Subcutaneous abdominal adipose tissue (tissue), 5 donors: ENCODE results near the gene NKAIN2.

ENCODE experiments used
- H3K27ac ChIP-seq: one replicate; pipeline ENCODE4 v1.7.0; 2013; ENCODE audit warnings: low read depth, mild to moderate bottlenecking, inconsistent platforms, low read length, moderate library complexity
- H3K27me3 ChIP-seq, 5 donors: one replicate each; pipeline ENCODE4 v1.7.0; 2013; ENCODE audit warnings: low read length in 5 of 5, inconsistent platforms in 1 of 5; ENCODE audit not compliant: control insufficient read depth in 5 of 5, insufficient read depth in 4 of 5
- H3K36me3 ChIP-seq, 5 donors: one replicate each; pipeline ENCODE4 v1.7.0; 2013; ENCODE audit warnings: low read length in 5 of 5; ENCODE audit not compliant: control insufficient read depth in 5 of 5, insufficient read depth in 5 of 5
- H3K4me1 ChIP-seq, 5 donors: one replicate each; pipeline ENCODE4 v1.7.0; 2013; ENCODE audit warnings: low read length in 5 of 5, mild to moderate bottlenecking in 3 of 5, moderate library complexity in 1 of 5; ENCODE audit not compliant: control insufficient read depth in 5 of 5, insufficient read depth in 5 of 5
- H3K4me3 ChIP-seq, 5 donors: one replicate each; pipeline ENCODE4 v1.7.0; 2013; ENCODE audit warnings: low read length in 5 of 5, low read depth in 1 of 5
- H3K9ac ChIP-seq, 5 donors: one replicate each; pipeline ENCODE4 v1.7.0; 2013; ENCODE audit warnings: low read length in 5 of 5, mild to moderate bottlenecking in 4 of 5, moderate library complexity in 3 of 5
- H3K9me3 ChIP-seq, 5 donors: one replicate each; pipeline ENCODE4 v1.7.0; 2013; ENCODE audit warnings: low read length in 5 of 5; ENCODE audit not compliant: control insufficient read depth in 5 of 5
- donor health status: healthy.
- donor health status: healthy.
- donor health status: healthy.
- donor health status: healthy.
- donor health status: healthy.

NKAIN2 gene

GRCh38 chr6:123804787-123805540 is 1.3 kb downstream of the NKAIN2 start:
- H3K9me3 ChIP-seq = no peaks in the 10 kb centered on the region
- H3K9ac ChIP-seq = no peak overlapping the region
- H3K27me3 ChIP-seq = peaks cover 5 to 18% (median 10%) of the 10 kb centered on the region in 5 donors
- H3K27ac ChIP-seq = no peak overlapping the region
- H3K36me3 ChIP-seq = no peaks in the 10 kb centered on the region
- H3K4me1 ChIP-seq = peaks cover 0 to 18% (median 18%) of the 10 kb centered on the region in 5 donors
- no peak overlapping the region for H3K4me3 ChIP-seq

GRCh38 chr6:123805921-123806320 is 2.3 kb downstream of the NKAIN2 start:
- no peak overlapping the region for H3K9ac ChIP-seq
- H3K27me3 ChIP-seq = peaks cover 5 to 18% (median 10%) of the 10 kb centered on the region in 5 donors
- no peak overlapping the region for H3K4me3 ChIP-seq
- no peaks in the 10 kb centered on the region for H3K9me3 ChIP-seq
- H3K36me3 ChIP-seq = no peaks in the 10 kb centered on the region
- H3K4me1 ChIP-seq = peaks cover 0 to 18% (median 18%) of the 10 kb centered on the region in 5 donors
- no peak overlapping the region for H3K27ac ChIP-seq

DNA sequence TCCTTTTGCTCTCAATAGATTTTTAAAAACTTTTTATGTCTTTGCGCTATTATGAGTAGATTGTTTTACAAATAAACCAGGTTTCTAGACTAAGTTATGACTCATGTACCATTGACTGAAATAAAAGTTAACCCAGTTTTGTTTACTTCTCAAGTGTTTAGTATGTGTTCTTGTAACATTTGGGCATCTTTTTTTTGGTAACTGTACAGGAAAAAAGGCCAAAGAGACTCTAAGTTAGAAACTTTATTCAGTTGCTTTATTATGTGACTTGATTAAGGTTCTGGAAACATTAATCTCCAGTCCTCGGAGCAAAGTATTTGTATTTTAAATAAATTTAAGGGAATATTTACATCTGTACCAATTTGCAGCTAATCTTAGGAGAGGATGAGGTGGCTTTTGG is 2.9 kb downstream of the NKAIN2 start:
- Histone ChIP-seq H3K36me3 (no peaks in the 10 kb centered on the region), H3K9ac (no peak overlapping the region), H3K4me1 (peaks cover 0 to 18% (median 18%) of the 10 kb centered on the region in 5 donors), H3K9me3 (no peaks in the 10 kb centered on the region), H3K27me3 (peaks cover 5 to 18% (median 9%) of the 10 kb centered on the region in 5 donors), H3K4me3 (no peak overlapping the region), H3K27ac (no peak overlapping the region)

- H3K9me3 ChIP-seq = no peaks in the 10 kb centered on the region
- H3K9ac ChIP-seq = no peak overlapping the region
- H3K27ac ChIP-seq = no peak overlapping the region
- H3K4me3 ChIP-seq = no peak overlapping the region
- H3K4me1 ChIP-seq = peaks cover 0 to 6% (median 5%) of the 10 kb centered on the region in 5 donors
- no peaks in the 10 kb centered on the region for H3K36me3 ChIP-seq
- H3K27me3 ChIP-seq = peaks cover 5 to 12% (median 7%) of the 10 kb centered on the region in 5 donors
These were observed 4.9 kb downstream of the NKAIN2 start for GRCh38 chr6:123808556-123808955.

DNA sequence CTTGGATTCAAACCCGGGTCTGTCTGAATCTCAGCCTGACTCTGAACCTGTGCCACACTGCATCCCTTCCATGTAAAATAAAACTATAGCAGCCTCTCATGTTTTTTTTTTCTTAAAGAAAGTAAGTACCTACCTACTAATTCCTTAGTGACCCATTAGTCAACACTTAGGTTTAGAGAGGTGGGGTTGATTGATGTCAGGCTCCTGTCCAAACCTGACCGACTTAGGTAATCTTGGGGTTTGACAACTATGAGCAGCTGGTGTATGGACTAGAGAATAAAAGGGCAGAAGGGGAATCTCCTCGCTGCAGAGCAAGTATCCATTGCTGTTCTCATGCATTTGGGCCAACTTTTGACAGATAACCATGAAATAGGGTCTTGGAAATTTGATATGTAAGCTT is 6.5 kb downstream of the NKAIN2 start:
- Histone ChIP-seq H3K4me3 (no peak overlapping the region), H3K27me3 (peaks cover 0 to under 1% (median 0%) of the 10 kb centered on the region in 5 donors), H3K27ac (no peak overlapping the region), H3K9me3 (no peaks in the 10 kb centered on the region), H3K4me1 (no peaks in the 10 kb centered on the region), H3K36me3 (no peaks in the 10 kb centered on the region), H3K9ac (no peak overlapping the region)

GRCh38 chr6:123810948-123811347 is 7.3 kb downstream of the NKAIN2 start:
- Histone ChIP-seq H3K4me1 (no peaks in the 10 kb centered on the region), H3K4me3 (no peak overlapping the region), H3K9me3 (no peaks in the 10 kb centered on the region), H3K36me3 (no peaks in the 10 kb centered on the region), H3K9ac (no peak overlapping the region), H3K27ac (no peak overlapping the region), H3K27me3 (no peaks in the 10 kb centered on the region)

- Histone ChIP-seq H3K27me3 (no peaks in the 10 kb centered on the region), H3K4me3 (no peak overlapping the region), H3K36me3 (no peaks in the 10 kb centered on the region), H3K9ac (no peak overlapping the region), H3K9me3 (no peaks in the 10 kb centered on the region), H3K4me1 (no peaks in the 10 kb centered on the region), H3K27ac (no peak overlapping the region)
These were observed 7.7 kb downstream of the NKAIN2 start for GRCh38 chr6:123811378-123811777.

GRCh38 chr6:123812621-123813020 is 9.0 kb downstream of the NKAIN2 start:
- H3K27me3 ChIP-seq = no peaks in the 10 kb centered on the region
- H3K36me3 ChIP-seq = no peaks in the 10 kb centered on the region
- no peak overlapping the region for H3K9ac ChIP-seq
- H3K4me3 ChIP-seq = no peak overlapping the region
- H3K9me3 ChIP-seq = no peaks in the 10 kb centered on the region
- no peak overlapping the region for H3K27ac ChIP-seq
- H3K4me1 ChIP-seq = no peaks in the 10 kb centered on the region

DNA sequence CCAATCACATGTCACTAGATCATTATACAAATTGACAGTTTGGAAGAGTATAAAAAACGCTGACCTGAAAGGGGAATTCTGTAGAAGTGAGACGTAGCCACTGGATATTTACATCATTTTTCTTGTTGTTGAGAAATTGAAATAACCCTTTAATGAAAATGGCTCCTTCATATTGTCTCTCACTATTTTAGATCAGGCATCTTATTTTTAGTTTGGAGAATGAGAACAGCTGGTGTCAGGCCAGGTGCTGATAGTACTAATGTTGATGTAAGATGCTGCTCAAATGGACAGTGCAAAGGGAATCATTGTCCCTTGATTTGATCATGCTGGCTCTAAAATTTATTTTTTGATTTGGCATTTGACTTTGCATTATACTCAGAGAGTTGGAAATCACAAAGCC is 17.4 kb downstream of the NKAIN2 start:
- Histone ChIP-seq H3K9ac (no peak overlapping the region), H3K4me1 (no peaks in the 10 kb centered on the region), H3K27me3 (no peaks in the 10 kb centered on the region), H3K27ac (no peak overlapping the region), H3K9me3 (no peaks in the 10 kb centered on the region), H3K36me3 (no peaks in the 10 kb centered on the region), H3K4me3 (no peak overlapping the region)

DNA sequence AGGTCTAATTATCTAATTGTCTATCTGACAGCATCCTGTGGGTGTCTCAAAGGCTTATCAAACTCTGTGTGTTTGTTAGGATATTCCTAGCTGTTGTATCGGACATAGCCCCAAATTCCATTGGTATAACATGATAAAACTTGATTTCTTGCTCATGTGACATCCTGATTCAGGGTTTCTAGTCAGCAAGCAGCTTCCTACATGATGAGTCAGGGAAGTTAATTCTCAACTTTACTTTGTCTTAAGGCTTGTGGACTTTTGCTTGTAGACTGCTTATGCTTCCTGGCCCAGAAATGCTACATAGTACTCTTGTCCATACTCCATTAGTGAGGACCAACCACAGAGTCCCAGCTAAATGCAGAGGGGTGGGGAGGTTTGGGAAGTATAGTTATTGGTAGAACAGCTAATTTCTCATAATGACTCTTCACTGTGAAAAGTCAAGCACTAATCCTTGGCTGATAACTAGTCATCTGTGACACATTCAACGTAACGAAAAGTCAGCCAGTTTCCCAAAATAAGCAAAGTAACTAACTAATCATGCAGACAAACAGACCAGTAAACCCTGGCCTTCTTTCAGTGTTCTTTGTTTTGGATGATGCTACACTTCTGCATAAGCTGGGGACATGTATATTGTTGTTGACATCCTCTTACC is 25.8 kb downstream of the NKAIN2 start:
- Histone ChIP-seq H3K36me3 (no peaks in the 10 kb centered on the region), H3K4me3 (no peak overlapping the region), H3K9me3 (no peaks in the 10 kb centered on the region), H3K4me1 (no peaks in the 10 kb centered on the region), H3K27ac (no peak overlapping the region), H3K27me3 (no peaks in the 10 kb centered on the region), H3K9ac (no peak overlapping the region)
